Ishikawa (cell line): ENCODE measurements around the gene RGS9.

Experiments used
- EP300 ChIP-seq: IDR thresholded peaks from 2 replicates; pipeline ENCODE4 v1.6.1; 2012; ENCODE audit warnings: borderline replicate concordance
- NFIC ChIP-seq: IDR thresholded peaks from 2 replicates; pipeline ENCODE4 v1.6.1; 2012
- YY1 ChIP-seq: IDR thresholded peaks from 2 replicates; pipeline ENCODE4 v1.6.1; 2012; ENCODE audit warnings: low read depth
- ZBTB7A ChIP-seq: IDR thresholded peaks from 2 replicates; pipeline ENCODE4 v1.6.1; 2012; ENCODE audit warnings: low read depth
- TF ChIP-seq, protein P1 (sequence below): IDR thresholded peaks from 2 replicates; pipeline ENCODE4 v1.6.1; 2012; ENCODE audit warnings: low read depth, mild to moderate bottlenecking

GRCh38 chr17:65095465-65095864, 41.7 kb upstream of the RGS9 start:
- TF ChIP-seq, protein P1, sequence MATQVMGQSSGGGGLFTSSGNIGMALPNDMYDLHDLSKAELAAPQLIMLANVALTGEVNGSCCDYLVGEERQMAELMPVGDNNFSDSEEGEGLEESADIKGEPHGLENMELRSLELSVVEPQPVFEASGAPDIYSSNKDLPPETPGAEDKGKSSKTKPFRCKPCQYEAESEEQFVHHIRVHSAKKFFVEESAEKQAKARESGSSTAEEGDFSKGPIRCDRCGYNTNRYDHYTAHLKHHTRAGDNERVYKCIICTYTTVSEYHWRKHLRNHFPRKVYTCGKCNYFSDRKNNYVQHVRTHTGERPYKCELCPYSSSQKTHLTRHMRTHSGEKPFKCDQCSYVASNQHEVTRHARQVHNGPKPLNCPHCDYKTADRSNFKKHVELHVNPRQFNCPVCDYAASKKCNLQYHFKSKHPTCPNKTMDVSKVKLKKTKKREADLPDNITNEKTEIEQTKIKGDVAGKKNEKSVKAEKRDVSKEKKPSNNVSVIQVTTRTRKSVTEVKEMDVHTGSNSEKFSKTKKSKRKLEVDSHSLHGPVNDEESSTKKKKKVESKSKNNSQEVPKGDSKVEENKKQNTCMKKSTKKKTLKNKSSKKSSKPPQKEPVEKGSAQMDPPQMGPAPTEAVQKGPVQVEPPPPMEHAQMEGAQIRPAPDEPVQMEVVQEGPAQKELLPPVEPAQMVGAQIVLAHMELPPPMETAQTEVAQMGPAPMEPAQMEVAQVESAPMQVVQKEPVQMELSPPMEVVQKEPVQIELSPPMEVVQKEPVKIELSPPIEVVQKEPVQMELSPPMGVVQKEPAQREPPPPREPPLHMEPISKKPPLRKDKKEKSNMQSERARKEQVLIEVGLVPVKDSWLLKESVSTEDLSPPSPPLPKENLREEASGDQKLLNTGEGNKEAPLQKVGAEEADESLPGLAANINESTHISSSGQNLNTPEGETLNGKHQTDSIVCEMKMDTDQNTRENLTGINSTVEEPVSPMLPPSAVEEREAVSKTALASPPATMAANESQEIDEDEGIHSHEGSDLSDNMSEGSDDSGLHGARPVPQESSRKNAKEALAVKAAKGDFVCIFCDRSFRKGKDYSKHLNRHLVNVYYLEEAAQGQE = no peak
- TF ChIP-seq YY1 (no peak), ZBTB7A (no peak), NFIC (no peak), EP300 (no peak)
